Amniotic stem cell (primary cell): ENCODE results near the gene GNAI1.

Source experiments
- DNase-seq: peaks from one replicate; lab custom pipeline; 2025; lab: John Stamatoyannopoulos, UW

GNAI1 gene

GRCh38 chr7:80253237-80253636 lies 118.6 kb downstream of the GNAI1 start:
- DNase-seq: no peak

- no peak for DNase-seq
These were observed 119.0 kb downstream of the GNAI1 start for GRCh38 chr7:80253653-80254052.

GRCh38 chr7:80255656-80256055 lies 121.0 kb downstream of the GNAI1 start:
- DNase-seq: no peak

- no peak for DNase-seq
These were observed 123.1 kb downstream of the GNAI1 start for GRCh38 chr7:80257756-80258155.

GRCh38 chr7:80260606-80261005 lies 126.0 kb downstream of the GNAI1 start:
- no peak for DNase-seq

- no peak for DNase-seq
These were observed 128.7 kb downstream of the GNAI1 start for GRCh38 chr7:80263333-80263732.

GRCh38 chr7:80263821-80264220 lies 129.2 kb downstream of the GNAI1 start:
- DNase-seq: no peak

- no peak for DNase-seq
These were observed 130.3 kb downstream of the GNAI1 start for GRCh38 chr7:80264769-80265495.

- no peak for DNase-seq
These were observed 138.1 kb downstream of the GNAI1 start for GRCh38 chr7:80272560-80273239.

GRCh38 chr7:80273327-80273726 lies 138.7 kb downstream of the GNAI1 start:
- no peak for DNase-seq

GRCh38 chr7:80275192-80275605 lies 140.6 kb downstream of the GNAI1 start:
- no peak for DNase-seq
